CD4-positive, alpha-beta T cell treated with Interleukin-1 beta for 1 hour (primary cell): ENCODE measurements around the gene SH3BP2.

ENCODE experiments used
- DNase-seq, 2 donors: peaks; one replicate each; pipeline ENCODE4 v3.0.0-alpha.2; 2020 to 2022

SH3BP2 gene

DNA sequence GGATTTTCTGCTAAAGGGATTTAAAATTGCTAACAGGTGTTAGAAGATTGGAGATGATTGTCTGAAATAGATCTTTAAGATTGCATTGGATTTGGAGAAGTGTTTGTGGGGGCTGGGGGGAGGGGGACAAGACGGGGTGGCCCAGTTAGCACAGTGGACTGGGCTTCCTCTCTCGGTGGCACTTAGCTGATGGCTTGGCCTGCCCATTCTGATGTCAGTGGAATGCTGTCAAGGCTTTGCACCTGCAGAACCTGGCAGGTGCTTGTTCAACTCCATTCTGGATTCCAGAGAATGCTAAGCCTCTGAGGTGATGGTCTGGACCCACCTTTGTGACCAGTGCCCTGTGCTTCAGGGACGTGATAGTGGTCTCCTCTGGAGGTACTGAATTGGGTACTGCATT is 94.5 kb downstream of the SH3BP2 start:
- no peak for DNase-seq

DNA sequence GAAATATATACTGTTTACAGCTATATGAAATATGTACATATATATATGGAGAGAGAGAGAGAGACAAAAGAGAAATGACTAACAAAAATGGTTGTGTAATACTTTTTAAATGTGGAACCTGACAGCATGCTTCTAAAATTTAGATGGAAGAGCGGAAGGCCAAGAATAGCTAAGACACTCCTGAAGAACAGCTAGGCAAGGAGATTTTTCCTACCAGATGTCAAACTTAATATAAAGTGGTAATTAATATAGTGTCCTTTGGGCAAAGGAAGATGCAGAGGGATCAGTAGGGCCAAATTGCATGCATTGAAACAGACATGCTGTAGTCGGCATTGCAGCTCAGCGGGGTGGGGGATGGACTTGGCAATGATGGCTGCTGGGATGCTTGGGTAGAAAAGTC is 96.0 kb downstream of the SH3BP2 start:
- DNase-seq = no peak
